Measurements from ENCODE around the gene C3orf85. TPM values are rescaled to one million over a fixed set of nuclear protein-coding genes. Genes with fewer than 3 reads are reported as not detected.

The C3orf85 gene
- total RNA-seq, 4 donors from 2014 or later = not detected

DNA sequence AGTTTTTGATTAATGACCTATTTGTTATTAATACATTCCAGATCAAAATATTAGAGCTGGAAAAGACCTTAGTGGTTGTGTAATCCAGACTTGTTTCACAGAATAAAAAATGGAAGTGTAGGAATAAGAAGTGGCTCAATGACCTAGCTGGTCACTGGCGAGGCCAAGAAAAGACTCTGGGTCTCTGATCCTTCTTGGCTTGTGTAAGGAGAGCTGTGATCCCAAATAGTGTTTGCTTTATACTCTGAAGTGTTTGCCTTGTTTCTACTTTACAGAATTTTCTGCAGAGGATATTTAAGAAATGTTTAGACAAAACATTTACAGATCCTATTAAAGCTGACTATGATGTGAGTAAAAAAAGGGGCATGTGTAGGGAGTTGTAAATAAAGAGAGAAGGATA, 7.1 kb downstream of the C3orf85 start:
- peaks cover 0 to 3% (median 0%) of the 10 kb centered on the region in 4 donors for H3K9me3 ChIP-seq
- no peak overlapping the region for H3K4me3 ChIP-seq
- no peaks in the 10 kb centered on the region for H3K4me1 ChIP-seq
- no peaks in the 10 kb centered on the region for H3K27me3 ChIP-seq
- no peaks in the 10 kb centered on the region for H3K36me3 ChIP-seq
- no peak overlapping the region for H3K27ac ChIP-seq
- no peak for DNase-seq (ENCODE audit: low spot score in 2 of 2)
- TF ChIP-seq EP300 (IDR thresholded peaks at IDR 0.05) (no peak), POLR2A (IDR thresholded peaks at IDR 0.05) (no peak)
- TF ChIP-seq, protein P1, sequence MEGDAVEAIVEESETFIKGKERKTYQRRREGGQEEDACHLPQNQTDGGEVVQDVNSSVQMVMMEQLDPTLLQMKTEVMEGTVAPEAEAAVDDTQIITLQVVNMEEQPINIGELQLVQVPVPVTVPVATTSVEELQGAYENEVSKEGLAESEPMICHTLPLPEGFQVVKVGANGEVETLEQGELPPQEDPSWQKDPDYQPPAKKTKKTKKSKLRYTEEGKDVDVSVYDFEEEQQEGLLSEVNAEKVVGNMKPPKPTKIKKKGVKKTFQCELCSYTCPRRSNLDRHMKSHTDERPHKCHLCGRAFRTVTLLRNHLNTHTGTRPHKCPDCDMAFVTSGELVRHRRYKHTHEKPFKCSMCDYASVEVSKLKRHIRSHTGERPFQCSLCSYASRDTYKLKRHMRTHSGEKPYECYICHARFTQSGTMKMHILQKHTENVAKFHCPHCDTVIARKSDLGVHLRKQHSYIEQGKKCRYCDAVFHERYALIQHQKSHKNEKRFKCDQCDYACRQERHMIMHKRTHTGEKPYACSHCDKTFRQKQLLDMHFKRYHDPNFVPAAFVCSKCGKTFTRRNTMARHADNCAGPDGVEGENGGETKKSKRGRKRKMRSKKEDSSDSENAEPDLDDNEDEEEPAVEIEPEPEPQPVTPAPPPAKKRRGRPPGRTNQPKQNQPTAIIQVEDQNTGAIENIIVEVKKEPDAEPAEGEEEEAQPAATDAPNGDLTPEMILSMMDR (IDR thresholded peaks at IDR 0.05) = no peak
- WGBS, 2 donors = 76 to 88% methylated on average over 1 of the region's 1 CpG

DNA sequence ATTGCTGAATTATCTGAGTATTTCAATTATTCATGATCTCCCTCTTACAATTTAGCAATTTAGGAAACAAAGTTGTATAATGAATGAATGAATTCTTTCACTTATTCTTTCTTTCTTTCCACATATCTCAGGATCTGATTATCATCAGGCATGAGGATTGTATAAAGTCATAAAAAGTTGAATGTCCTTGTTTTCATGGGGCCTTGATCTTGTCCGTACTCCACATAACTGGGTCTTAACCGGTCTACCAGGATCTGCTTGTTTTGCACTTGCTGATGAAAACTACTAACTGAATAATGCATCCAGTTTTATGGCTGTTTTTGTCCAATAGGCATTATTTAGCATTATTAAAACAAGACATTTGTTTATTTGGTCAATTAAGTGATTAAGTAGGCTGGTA, 12.6 kb downstream of the C3orf85 start:
- Histone ChIP-seq H3K27ac (no peak overlapping the region), H3K4me3 (no peak overlapping the region), H3K27me3 (no peaks in the 10 kb centered on the region), H3K9me3 (peaks cover 0 to 3% (median 0%) of the 10 kb centered on the region in 4 donors), H3K36me3 (no peaks in the 10 kb centered on the region), H3K4me1 (no peaks in the 10 kb centered on the region)
- 88% methylated on average over 2 of the region's 2 CpGs for WGBS, 2 donors
- no peak for DNase-seq (ENCODE audit: low spot score in 2 of 2)
- TF ChIP-seq, protein P1 (IDR thresholded peaks at IDR 0.05) = no peak
- TF ChIP-seq POLR2A (IDR thresholded peaks at IDR 0.05) = no peak
- TF ChIP-seq EP300 (IDR thresholded peaks at IDR 0.05) = no peak

DNA sequence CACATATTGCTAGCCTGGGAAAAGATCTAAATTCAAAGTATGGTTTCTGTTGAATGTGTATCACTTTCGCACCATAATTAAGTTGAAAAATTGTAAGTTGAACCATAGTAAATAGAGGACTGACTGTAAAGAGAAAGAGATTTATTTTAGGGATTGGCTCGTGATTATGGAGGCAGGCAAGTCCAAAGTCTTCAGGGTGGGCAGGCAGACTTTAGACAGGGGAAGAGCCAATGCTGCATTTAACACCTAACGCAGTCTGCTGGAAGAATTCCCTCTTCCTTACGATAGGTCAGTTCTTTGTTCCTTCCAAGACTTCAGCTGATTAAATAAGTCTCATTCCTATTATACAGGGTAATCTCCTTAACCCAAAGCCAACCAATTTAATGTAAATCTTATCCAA, 15.8 kb downstream of the C3orf85 start:
- Histone ChIP-seq H3K4me1 (no peaks in the 10 kb centered on the region), H3K4me3 (no peak overlapping the region), H3K36me3 (no peaks in the 10 kb centered on the region), H3K27ac (no peak overlapping the region), H3K9me3 (no peaks in the 10 kb centered on the region), H3K27me3 (no peaks in the 10 kb centered on the region)
- TF ChIP-seq EP300 (IDR thresholded peaks at IDR 0.05) = no peak
- TF ChIP-seq, protein P1 (IDR thresholded peaks at IDR 0.05) = no peak
- DNase-seq (ENCODE audit: low spot score in 2 of 2) = no peak
- 80 to 86% methylated on average over 4 of the region's 4 CpGs for WGBS, 2 donors

DNA sequence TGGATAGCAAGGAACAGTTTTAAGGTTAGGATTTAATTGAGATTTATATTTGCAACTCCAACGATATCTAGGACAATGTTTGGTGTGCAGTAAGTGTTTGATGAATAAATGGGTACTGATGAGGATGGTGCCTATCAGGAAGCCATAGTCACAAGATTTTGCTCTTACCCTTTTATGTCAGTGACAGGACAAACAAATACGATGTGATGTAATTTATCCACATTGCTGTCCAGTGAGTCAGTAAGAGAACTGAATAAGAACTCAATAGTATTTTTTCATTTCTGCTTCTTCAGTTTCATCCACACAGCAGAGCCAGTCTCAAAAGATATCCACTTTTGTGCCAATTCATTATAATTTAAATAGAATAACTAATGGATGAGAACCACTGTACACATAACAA, 18.5 kb downstream of the C3orf85 start:
- no peak for TF ChIP-seq POLR2A (IDR thresholded peaks at IDR 0.05)
- no peak for TF ChIP-seq EP300 (IDR thresholded peaks at IDR 0.05)
- no peaks in the 10 kb centered on the region for H3K36me3 ChIP-seq
- H3K27me3 ChIP-seq = no peaks in the 10 kb centered on the region
- H3K4me3 ChIP-seq = no peak overlapping the region
- no peak overlapping the region for H3K27ac ChIP-seq
- WGBS, 2 donors = 56 to 63% methylated on average over 2 of the region's 2 CpGs
- no peaks in the 10 kb centered on the region for H3K4me1 ChIP-seq
- DNase-seq (ENCODE audit: low spot score in 2 of 2) = no peak
- H3K9me3 ChIP-seq = no peaks in the 10 kb centered on the region

DNA sequence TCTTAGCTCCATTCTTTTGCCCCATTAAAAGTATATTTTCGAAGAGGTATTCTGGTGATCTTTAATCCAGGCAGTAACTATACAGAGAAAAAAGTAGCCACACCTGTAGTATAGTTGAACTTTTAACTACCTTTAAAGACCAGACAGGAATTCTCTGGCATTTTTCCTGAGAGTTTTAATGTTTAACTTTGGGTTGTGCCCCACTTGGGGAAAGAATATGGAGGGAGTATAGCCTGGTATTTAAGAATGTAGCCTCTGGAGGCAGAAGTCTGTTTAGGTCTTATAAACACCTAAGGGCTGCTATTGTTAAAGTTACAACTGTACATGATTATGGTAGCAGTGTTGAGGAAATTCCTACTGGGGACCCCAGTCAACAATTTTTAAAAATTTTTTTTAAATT, 19.3 kb downstream of the C3orf85 start:
- Histone ChIP-seq H3K27me3 (no peaks in the 10 kb centered on the region), H3K36me3 (no peaks in the 10 kb centered on the region), H3K4me3 (no peak overlapping the region), H3K9me3 (no peaks in the 10 kb centered on the region), H3K4me1 (no peaks in the 10 kb centered on the region), H3K27ac (no peak overlapping the region)
- WGBS, 2 donors = 75 to 78% methylated on average over 1 of the region's 1 CpG
- DNase-seq (ENCODE audit: low spot score in 2 of 2) = no peak
- TF ChIP-seq, protein P1 (IDR thresholded peaks at IDR 0.05) = no peak
- TF ChIP-seq POLR2A (IDR thresholded peaks at IDR 0.05) = no peak
- no peak for TF ChIP-seq EP300 (IDR thresholded peaks at IDR 0.05)

Data from tibial nerve (tissue), 4 donors.